Measurements from ENCODE around the gene PACRG.

Gene PACRG

DNA sequence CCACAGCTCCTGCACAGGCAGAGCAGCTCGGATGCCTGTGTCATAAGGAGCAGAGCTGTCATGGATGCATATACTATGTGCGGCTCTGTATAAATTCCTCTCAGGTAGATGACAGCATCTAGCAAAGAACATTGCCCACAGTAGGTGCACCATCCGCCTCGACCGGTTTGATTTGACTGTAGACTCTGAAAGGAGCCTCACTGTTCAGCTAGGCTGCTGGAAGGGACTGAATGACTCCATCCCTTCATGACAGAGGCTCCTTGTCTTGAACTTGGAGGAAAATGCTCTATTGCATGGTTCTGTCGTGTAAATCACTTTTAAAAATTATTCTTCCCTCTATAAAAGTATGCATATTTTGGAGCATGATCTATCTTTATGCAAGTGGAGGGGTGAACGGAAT lies 557.9 kb downstream of the PACRG start:
- no peak for DNase-seq (ENCODE audit: low read depth in 2 of 2)

DNA sequence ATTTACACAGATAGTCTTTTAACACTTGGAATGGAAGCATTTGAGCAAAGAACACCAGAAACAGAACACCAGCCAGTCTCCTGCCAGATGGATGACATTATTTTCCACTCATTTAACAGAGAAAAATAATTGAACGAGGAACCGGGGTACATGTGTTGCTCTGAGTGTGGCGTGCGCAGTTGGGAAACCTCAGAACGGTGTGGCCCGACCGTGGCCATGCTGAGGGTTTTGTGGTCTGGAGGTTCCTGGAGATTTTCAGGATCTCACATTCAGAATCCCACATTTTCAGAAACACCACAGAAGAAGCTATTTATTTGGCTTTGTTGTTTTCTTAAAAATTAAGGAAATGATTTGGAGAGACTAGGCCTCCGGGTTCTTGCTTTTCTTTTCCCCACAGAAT lies 559.9 kb downstream of the PACRG start:
- no peak for DNase-seq (ENCODE audit: low read depth in 2 of 2)

- no peak for DNase-seq (ENCODE audit: low read depth in 2 of 2)
Measured at GRCh38 chr6:163288066-163288465, 560.3 kb downstream of the PACRG start.

DNA sequence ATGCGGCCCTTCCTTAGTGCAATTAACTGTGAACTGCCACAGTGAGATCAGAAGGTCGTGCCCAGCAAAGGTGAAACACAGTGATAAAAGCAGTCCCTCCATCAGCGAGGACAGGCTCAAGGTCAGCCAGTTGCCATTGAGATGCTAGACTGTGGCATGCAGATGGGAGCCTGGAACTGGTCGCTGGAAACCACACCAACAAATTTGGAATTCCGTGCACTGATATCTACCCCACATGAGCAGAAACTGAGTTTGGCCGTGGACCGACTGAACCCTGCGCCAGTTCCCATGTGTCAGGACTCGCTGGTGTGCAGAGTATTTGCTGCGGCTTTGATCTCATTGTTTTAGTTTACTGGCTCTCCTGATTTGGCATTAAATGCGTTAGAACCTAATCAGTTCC lies 561.1 kb downstream of the PACRG start:
- DNase-seq (ENCODE audit: low read depth in 2 of 2) = no peak

- no peak for DNase-seq (ENCODE audit: low read depth in 2 of 2)
Measured at GRCh38 chr6:163289447-163289846, 561.7 kb downstream of the PACRG start.

DNA sequence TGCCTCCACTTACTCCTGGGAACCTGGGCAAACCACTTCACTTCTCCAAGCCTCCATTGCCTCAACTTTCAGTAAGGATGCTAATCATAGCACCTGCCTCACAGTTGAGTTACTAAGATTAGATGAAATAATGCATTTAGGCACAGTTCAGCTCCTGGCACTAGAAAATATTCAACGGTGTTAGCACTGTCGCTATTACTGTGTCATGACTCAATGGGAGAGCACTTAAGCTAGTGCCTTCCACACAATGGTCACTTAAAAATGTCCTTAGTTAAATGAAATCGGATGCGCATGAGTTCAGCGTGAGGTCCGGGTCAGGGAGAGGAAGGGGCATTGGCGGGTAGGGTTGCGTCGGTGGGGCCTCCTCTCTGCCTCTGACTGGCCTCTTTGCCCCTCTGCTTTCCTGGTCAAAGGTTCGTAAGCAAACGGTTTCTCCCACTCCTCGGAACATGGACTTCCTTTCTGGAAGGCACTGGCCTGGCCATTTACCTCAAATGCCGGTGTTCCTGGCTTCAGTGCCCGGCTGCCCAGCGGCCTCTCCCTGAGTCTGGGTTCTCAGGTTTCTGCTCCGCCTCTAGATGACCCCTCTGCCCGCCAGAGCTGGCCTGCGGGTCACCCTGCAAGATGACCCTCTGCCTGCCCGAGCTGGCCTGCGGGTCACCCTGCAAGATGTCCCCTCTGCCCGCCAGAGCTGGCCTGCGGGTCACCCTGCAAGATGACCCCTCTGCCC lies 562.9 kb downstream of the PACRG start:
- no peak for DNase-seq (ENCODE audit: low read depth in 2 of 2)

DNA sequence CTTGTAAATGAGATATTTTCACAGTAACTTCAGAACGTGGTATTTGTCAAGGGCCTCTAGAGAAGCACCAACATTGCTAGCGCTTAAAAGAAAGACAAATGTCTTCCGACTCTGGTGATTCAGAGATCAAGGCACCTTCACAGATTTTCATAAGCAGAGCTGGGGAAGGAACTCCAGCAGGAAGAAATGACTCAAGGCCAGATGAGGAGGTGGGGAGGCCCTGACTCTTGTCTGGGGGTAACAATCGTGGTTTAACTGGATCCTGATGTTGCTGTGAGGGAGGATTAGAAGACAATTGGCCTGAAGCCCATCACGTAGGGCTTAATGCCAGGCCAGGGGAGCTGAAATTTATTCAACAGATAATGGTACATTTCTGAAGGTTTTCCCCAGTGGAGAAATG lies 563.8 kb downstream of the PACRG start:
- DNase-seq (ENCODE audit: low read depth in 2 of 2) = no peak

- no peak for DNase-seq (ENCODE audit: low read depth in 2 of 2)
Measured at GRCh38 chr6:163293286-163293685, 565.5 kb downstream of the PACRG start.

DNA sequence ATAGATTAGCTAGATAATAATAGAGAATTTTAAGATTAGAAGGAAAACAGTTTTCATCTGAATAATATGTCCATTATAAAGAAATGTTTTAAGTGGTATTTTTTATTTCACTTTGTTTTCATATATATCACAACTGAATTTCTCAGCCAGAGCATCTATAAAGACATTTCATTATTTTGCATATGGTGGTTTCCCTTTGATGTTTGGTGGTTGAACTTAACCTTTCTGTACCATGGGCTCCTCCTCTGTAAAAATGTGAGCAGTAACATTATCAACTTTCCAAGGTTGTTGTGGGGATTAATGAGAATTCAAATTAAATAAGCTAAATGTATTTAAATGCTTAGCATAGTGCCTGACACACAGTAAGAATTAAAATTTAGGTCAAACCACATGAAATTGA lies 567.0 kb downstream of the PACRG start:
- no peak for DNase-seq (ENCODE audit: low read depth in 2 of 2)

DNA sequence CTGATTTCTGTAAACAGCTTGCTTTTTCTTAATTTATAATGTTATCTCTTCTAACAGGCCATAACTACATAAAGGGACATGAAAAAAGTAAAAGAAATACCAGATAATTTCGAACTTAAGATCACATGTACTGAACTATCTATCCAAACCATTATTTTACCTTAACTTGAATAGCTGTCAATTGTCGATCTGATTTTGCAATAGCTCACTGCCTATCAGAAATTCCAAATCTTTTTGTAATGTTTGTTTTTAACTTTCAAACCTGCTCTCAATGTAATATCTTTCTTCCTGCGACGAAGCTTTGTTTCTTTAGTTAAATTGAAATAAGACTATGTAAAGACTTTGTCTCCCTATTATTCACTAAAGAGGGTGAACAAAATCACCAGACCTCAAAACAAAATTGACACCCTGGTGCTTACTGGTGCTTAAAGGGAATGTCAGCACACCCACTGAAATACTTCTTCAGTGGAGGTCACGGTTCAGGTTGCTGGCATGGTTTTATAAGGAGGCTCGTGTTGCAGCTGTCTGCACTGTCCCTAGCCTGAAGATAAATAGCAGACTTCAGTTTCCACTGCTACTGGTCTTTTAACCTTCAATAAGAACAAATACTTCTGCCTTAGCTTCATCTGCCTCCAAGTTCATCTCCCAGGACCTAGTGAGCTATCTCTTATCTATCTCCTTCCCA lies 569.2 kb downstream of the PACRG start:
- DNase-seq (ENCODE audit: low read depth in 2 of 2) = no peak

- DNase-seq (ENCODE audit: low read depth in 2 of 2) = no peak
Measured at GRCh38 chr6:163298079-163298830, 570.5 kb downstream of the PACRG start.

DNA sequence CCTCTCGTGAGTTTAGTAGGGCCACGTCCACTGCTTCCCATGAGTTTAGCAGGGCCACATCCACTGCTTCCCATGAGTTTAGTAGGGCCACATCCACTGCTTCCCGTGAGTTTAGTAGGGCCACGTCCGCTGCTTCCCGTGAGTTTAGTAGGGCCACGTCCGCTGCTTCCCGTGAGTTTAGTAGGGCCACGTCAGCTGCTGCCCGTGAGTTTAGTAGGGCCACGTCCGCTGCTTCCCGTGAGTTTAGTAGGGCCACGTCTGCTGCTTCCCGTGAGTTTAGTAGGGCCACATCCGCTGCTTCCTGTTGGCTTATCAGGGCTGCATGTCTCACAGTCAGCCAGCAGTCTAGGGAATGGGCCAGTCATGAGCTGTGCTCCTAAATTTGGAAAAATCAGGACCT lies 573.1 kb downstream of the PACRG start:
- no peak for DNase-seq (ENCODE audit: low read depth in 2 of 2)

GRCh38 chr6:163301726-163302635 lies 574.2 kb downstream of the PACRG start:
- no peak for DNase-seq (ENCODE audit: low read depth in 2 of 2)

- no peak for DNase-seq (ENCODE audit: low read depth in 2 of 2)
Measured at GRCh38 chr6:163302747-163303146, 575.0 kb downstream of the PACRG start.

- DNase-seq (ENCODE audit: low read depth in 2 of 2) = no peak
Measured at GRCh38 chr6:163306000-163306399, 578.2 kb downstream of the PACRG start.

GRCh38 chr6:163308629-163309440 lies 581.1 kb downstream of the PACRG start:
- no peak for DNase-seq (ENCODE audit: low read depth in 2 of 2)

DNA sequence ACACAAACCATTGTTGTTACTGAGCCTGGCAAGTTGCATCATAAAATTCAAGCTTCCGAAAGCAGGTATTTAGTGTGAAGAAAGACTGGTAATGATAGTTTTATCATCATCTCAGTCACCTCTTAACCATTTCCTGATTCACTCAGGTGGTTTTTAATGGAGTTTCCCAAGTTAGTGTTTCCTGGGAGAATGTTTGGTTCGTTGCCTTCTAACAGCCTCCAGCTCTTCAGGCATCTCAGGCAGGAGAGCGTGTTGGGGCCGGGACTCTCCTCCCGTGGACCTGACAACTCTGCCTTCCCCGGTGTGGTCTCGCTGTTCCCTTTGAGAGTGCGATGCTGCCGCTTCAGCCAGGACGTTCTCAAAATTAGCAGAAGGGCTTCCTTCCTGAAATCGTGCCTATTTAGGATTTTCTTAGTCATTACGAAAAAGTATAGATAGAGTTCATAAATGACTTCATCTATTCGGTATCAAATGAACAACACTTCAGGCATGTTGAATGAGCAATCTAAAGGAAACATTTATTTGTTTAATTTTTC lies 581.8 kb downstream of the PACRG start:
- no peak for DNase-seq (ENCODE audit: low read depth in 2 of 2)

- no peak for DNase-seq (ENCODE audit: low read depth in 2 of 2)
Measured at GRCh38 chr6:163310096-163310972, 582.6 kb downstream of the PACRG start.

DNA sequence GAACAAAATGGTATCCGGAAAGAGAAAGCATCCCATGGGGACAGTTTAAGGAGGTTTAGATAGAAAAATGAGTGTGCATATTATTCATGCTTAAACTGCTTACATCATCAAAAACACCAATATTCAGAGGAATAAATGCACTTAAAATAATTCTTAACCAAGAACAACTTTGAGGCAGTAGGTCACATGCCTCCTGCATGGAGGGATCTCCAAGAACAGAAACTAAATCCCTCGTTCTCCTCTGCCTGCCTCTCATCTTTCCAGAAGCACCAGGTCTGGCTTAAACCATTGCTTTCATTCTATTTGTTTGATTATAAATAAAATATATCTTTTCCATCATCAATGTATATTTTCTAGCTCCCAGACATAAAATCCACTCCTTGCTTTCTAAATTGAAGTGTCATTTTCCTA lies 583.2 kb downstream of the PACRG start:
- DNase-seq (ENCODE audit: low read depth in 2 of 2) = no peak

- DNase-seq (ENCODE audit: low read depth in 2 of 2) = no peak
Measured at GRCh38 chr6:163311830-163312229, 584.1 kb downstream of the PACRG start.

Data from activated CD4-positive, alpha-beta T cell treated with anti-CD3 and anti-CD28 coated beads for 24 hours (primary cell).